Measurements from ENCODE around the gene NTM.

GRCh38 chr11:132096132-132096825, 725.9 kb downstream of the NTM start:
- TF ChIP-seq POLR2A (IDR thresholded peaks at IDR 0.05; ENCODE audit: low read depth, low read length) (no peak), POLR2AphosphoS5 (IDR thresholded peaks at IDR 0.05; ENCODE audit: insufficient read depth, low read depth, low read length) (no peak)

All from endothelial cell of umbilical vein (primary cell).